ENCODE data around the gene COPS3. TPM values are rescaled to one million over a fixed set of nuclear protein-coding genes. Genes with fewer than 3 reads are reported as not detected.

Gene COPS3
- total RNA-seq, 1 donor from 2014 or later = 20.3 TPM

DNA sequence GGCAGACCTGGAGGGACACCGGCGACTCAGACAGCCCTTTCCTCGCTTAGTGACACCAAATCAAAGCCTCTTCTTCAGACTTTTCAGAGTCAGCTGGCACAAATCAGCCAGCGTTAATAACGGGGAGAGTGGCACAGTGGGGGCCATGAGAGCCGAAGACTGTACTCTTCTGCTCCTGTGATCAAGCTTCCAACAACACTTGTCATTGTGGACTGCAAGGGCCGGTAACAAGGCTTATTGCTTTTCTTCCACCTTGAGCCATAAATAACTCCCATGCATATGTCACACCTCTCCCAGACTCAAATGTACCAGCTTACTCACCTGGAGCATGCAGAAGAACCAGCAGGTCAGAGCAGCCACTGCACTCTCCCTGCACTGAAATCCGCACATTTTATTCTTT lies 56.9 kb downstream of the COPS3 start:
- ATAC-seq = no peak
- no peak for DNase-seq (ENCODE audit: low spot score)

DNA sequence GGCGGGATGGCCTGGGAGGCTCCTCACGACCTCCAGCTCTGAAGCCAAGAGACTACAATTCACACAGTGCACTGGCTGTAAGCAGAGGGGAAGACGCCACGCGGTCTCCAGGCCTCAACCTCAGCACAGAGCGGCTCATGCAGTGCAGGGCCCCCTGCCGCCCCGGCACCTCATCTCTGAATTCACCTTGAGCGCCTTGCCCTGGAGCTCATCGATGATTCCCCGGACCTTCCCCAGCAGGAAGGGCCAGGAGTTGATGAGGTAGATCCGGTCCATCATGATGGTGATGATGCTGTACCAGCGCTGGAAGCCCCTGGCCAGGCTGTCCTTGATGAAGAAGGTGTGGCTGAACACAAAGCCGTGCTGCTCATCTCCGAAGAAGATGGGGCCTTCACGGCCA lies 57.3 kb downstream of the COPS3 start:
- no peak for DNase-seq (ENCODE audit: low spot score)
- no peak for ATAC-seq

DNA sequence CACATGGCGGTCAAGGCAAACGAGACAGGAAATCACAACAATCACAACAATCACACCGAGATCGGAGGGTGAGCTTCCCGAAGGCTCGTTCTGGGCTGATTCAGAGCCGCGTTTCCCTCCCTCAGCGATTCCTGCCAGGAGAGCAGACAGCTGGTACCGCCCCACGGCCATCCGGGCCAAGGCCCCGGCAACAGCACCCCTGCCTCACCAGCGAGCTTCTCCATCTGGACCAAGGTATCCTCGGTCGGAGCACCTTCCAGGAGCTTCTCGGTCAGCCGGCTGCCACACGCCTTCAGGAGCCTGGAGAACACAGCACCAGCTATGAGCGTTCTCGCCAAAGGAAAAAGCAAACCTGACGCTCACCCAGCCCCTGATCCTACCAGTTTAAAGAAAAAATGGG lies 59.7 kb downstream of the COPS3 start:
- ATAC-seq = no peak
- no peak for DNase-seq (ENCODE audit: low spot score)

DNA sequence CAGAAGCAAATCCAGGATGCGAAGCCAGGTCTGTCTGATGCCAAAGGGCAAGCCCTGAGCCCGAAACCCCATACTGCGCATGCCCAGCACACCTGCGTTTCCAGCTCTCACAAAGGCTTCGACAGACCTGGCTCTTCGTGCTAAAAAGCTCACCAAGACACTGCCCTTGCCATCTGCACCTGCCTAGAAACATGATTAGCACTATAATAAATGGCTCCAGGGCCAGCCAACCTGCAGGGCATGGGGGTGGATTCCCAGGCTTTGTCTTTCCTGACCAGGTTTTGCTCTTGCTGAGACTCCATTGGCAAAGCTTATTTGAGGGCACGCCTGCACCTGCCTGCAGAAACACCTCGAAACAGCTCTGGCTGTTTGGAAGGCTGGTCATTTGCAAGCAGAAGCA lies 60.5 kb downstream of the COPS3 start:
- no peak for ATAC-seq
- DNase-seq (ENCODE audit: low spot score) = no peak

DNA sequence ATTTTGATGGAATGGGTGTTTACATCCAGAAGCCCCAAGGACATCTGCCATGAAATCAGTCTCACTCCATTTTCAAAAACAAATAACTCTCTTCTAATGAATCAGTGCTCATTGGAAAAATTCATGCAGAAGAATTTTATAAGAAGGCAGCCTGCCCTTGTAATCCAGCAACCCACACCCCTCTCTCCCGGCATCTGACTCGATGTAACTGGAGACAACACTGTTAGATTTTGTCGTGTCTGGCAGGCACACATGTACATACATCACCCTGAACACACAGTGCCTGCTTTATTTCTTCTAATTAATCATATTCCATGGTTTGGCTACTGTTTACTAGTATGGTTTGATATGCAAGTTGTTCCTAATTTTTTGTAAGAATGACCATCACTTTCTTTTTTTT lies 63.1 kb downstream of the COPS3 start:
- no peak for ATAC-seq
- no peak for DNase-seq (ENCODE audit: low spot score)

DNA sequence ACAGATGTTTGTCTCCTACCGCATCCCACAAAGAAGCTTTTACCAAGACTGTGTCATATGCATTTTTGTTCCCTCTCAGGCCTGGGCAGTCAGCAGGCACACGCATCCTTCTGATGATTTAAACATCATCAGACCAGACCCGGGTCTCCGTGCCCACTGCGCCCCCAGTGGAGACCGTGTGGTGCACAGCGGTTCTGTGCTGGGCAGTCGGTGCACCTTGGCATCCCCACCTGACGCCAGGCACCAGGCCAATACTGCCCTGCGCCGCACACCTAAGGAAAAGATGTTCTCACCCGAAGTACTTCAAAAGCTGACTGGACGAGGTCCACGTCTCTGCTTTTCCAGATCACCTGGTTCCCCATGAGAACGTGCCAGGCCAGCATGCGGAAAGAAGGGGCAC lies 64.3 kb downstream of the COPS3 start:
- no peak for DNase-seq (ENCODE audit: low spot score)
- no peak for ATAC-seq

DNA sequence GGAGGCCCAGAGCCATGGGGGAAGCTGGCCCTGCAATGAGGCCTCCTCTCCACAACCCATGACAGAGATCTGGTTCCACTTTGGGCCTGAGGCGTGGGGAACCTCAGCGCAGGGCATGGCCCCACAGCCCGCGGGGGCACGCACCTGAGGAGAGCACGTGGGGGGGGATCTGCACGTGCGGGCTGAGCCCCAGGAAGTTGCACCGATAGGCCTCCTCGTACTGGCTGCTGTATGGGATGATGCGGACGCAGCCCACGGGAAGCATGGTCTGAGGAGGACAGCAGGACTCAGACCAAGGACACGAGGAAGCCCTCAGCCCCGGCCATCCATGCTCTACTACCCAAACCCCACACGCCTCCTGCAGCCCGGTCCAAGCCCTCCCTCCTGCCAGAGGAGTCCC lies 64.8 kb downstream of the COPS3 start:
- ATAC-seq = no peak

DNA sequence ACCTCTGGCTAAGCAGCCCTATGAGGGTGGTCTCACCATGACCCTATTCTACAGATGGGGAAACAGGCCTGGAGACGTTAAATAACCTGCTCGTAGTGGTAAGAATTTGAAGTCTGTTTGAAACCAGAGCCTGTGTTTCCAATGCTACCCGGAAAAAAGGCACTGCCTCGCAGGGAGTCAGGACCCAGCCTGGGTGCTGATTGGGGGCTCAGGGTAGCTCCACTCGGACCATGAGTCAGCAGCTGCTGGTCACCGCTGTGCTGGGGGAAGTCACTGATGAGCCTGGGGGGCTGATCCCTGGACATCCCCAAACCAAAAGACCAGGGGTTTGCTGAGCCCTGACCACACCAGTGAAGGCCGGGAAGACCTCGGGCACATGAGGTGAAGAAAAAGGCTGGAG lies 65.5 kb downstream of the COPS3 start:
- DNase-seq (ENCODE audit: low spot score) = no peak
- no peak for ATAC-seq

More for the DNA sequence above, 64.8 kb downstream of the COPS3 start:
- DNase-seq (ENCODE audit: low spot score) = no peak

DNA sequence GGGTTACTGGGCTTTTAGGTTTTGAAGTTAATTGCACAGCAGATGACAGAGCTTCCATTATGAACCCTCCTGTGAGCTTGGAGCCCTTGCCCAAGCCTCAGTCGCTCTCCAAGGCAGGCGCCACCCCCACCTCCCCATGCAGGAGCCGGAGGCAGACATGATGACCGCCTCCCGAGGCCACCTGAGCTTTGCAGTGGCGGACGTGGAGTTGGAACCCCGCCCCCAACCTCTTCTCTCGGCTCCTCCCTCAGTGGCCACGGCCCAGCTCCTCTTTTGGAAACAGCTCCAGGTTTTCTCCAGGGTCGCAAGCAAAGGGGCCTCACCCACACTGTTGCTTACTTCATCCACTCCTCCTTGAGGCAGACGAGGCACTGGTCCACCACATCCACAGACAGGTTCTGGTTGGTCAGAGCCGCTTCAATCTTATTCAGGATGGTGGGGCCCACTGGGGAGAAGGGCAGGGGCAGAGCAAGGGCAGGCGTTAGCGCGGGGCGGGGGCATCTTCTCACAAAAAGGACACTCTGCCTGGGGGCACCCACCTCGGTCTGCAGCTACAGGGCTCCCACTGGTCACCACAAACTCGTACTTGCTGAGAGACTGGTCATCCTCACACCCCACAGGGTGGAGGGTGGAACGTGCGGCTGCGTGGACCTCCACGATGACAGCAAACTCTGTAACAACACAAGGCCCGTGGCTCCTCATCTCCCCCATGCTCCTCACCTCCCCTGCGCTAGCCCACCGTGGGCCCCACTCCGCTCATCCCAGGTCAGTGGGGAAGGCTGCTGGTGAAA lies 66.2 kb downstream of the COPS3 start:
- peak; percentile 9 for ATAC-seq
- no peak for DNase-seq (ENCODE audit: low spot score)

DNA sequence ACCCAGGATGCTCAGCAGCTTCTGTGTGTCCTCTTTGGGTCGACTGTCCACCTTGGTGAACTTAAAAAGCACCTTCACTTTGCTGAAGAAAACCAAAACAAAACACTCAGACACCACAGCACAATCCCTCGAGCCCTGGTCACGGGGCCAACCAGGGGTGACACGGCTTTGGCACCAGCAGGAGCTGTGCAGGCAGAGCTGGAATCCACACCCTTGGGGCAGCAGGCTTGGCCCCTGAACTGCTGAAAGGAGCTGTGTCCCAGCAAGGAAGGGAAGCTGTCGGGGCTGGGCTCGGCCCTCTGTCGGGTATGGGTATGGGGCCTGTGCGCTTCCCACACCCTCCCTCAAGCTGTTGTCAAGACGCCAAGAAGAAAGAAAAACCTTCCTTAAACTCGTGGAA lies 67.3 kb downstream of the COPS3 start:
- ATAC-seq (no peak), DNase-seq (ENCODE audit: low spot score) (no peak)

DNA sequence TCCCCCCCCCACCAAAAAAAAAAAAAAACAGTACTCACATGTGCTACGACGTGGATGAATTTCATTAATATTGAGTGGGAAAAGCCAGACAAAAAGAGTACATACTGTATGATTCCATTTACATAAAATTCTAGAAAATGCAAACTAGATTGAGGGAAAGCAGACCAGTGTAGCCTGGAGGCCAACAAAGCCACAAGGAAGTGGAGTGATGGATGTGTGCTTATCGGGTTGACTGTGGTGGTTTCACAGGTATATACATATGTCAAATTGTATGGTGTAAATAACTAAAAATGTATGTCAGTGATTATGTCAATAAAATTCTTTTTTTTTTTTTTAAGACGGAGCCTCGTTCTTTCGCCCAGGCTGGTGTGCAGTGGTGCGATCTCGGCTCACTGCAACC lies 73.0 kb downstream of the COPS3 start:
- no peak for ATAC-seq
- no peak for DNase-seq (ENCODE audit: low spot score)

DNA sequence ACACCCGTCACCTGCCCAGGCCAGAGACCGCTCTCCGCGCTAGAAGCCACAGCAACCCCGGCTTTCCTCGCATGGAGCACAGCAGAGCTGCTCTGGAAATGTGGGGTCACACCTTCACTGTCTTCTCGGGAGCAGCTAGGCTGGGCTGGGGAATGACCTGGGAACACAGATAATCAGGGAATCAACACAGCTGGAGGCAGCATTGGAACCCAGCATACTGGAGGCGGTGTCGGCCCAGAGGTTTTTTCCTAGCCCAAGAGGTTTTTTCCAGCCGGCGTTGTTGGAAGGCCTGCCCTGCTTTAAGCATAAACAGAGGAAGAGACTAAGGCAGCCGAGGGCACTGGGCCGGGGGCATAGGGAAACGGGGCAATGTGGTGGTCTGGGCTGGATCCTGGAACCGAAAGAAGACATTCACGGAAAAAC lies 74.1 kb downstream of the COPS3 start:
- DNase-seq (ENCODE audit: low spot score) (no peak), ATAC-seq (no peak)

DNA sequence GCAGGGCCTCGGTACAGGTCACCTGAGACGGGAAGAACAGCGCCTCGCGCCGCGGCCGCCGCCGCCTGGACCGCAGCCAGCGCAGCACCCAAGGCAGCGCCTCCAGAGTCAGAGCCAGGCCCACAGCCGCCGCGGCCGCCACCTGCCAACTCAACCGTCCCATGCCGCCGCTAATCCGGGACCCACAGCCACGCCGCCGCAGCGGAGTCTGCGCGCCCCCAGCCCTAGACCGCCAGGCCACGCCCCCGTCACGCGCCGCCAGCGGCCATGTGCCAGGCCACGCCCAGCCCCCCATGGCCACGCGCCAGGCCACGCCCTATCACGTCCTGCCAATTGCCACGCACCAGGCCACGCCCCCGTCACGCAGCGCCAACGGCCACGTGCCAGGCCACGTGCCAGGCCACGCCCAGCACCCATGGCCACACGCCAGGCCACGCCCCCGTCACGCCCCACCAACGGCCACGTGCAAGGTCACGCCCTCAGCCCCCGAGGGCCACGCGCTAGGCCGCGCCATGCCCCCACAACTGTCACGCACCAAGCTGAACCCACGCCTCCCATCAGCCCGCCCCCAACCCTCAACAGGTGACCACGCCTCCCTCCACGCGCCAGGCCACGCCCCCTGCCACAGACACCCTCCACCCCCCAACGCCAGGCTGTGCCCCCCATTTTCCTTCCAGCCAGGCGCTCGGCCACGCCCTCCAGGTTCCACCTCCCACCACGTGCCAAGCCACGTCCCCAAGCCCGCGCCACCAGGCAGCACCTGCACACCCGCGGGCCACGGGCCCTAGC lies 74.7 kb downstream of the COPS3 start, which contains the start of gene PLD6:
PLD6 (minus strand) TSS at position 210 of the 789 bp plus-strand sequence; CDS start at position 163, 47 bp downstream.
- peak; percentile 74 for ATAC-seq
- DNase-seq (ENCODE audit: low spot score) = peak; percentile 95

DNA sequence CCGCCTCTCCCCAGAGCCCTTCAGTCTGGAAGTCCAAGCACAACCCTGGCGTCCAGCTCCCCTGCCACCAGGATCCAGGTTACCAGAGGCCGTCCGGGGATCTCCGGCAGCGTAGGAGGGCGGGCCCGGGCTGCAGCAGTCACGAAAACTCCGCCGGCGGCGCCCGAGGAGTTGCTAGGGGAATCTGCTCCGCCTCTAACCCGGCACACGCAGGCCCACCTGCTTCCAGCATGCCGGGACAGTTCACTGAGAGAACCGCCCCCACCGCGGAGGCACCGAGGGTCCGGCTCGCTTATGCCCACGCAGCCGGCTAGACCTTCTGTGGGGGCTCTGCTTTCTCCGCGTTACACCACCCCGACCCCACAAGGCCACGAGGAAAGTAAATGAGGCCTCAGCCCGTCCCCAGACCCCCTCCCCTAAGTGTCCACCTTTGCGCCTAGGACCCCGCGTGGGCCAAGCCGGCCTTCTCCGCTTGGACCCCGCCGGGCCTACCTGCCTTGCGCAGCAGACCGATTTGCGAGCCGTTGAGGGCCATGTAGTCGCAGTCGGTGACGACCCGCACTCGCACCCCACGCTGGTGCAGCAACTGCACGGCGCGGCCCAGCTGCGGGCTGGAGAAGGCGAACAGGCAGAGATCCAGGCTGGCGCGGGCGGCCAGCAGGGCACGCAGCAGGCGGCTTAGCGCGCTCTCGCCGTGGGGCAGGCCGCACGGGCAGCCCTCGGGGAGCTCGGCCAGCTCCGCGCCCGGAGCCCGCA lies 75.5 kb downstream of the COPS3 start:
- peak; percentile 80 for DNase-seq (ENCODE audit: low spot score)
- ATAC-seq = peak; percentile 54

DNA sequence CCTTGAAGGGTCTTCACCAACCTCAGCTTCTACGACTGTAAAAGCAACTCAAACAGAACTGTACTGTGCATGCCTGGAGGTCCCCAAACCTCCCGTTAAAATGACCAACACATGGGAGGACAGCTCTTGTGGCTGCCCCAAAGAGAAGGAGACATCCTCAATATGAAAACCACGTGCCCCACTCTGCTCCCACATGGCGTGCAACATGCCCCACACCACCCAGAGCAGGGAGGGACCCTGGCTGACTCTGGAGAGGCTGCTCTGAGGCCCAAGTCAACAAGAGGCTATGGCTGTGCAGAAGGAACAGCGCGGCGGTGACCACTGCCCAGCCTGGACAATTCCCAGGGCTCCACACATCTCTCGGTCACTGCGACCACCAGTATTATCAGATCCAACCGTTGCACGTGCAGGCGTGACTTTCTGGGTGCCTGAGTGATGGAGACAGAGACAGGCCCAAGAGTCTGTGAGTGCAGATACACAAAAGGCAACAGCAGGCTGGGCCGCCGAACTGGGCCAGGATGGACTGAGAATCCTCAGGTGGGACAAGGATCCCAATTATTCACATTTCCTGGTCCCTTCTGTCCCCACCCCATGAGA lies 76.3 kb downstream of the COPS3 start:
- no peak for ATAC-seq

DNA sequence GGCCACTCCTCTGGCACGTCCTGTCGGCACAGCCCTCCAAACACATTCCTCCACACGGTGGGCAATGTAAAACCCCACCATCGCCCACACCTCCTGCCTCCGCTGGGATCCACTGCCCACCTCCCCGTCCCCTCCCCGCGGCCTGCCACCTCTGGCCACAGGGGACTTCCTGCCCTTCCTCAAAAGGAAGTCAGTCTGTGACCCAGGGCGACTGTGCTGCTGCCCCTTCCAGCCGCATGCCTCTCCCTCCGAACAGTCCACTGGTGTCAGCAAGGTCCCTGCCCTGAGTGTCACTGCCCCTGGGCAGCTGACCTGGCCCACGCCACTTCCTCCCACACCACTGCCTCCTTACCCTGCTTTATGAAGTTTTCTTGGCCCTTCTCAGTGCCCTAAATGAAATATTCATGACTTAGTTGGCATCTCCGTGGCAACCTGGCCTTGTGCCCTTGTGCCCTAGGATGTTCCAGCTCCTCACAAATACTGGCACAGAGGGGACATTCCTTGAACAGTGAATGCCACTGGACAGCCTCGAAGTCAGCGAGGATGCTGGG lies 76.9 kb downstream of the COPS3 start:
- DNase-seq (ENCODE audit: low spot score) (no peak), ATAC-seq (no peak)

More for the DNA sequence above, 76.3 kb downstream of the COPS3 start:
- DNase-seq (ENCODE audit: low spot score) = no peak

DNA sequence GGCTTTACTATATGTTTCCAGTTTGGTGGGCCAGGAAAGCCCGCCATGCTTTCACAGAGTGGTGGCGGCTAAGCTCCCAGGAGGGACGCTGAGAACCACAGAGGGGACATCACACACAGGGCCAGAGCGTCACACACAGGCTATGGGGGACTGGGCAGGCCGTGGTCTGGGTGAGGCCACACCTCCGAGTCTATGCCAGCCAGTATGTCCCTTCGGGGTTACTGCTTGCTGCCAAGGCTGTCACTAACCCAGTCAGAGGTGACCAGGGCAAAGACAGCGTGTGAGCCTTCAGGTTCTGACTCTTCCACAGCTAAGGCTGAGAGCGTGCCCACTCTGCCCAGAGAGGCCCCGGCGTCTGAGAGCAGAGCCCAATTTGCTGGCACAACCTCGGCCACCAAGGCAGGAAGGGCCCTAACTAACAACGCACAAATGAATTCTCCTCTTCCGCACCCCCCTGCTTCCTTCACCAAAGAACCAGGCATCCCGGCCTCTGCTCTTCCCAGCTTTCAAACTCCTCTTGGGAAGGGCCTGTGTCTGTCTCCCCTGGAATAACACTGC lies 77.8 kb downstream of the COPS3 start:
- no peak for ATAC-seq
- DNase-seq (ENCODE audit: low spot score) = no peak

DNA sequence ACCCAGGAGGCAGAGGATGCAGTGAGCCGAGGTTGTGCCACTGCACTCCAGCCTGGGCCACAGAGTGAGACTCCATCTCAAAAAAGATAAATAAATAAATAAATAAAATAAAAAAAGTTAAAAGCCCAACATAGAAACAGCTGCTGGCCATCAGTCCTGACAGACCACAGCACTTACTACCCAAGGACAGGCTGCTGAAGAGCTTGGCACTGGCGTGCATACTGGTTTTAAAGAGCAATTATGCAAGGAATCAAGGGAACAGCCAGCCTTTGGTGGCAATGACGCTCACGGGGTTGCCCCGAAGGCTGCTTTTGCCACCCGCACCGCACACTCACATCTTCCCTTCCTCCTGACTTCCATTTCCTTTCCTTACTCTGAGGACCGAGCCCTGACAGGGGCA lies 79.1 kb downstream of the COPS3 start:
- no peak for ATAC-seq
- no peak for DNase-seq (ENCODE audit: low spot score)

DNA sequence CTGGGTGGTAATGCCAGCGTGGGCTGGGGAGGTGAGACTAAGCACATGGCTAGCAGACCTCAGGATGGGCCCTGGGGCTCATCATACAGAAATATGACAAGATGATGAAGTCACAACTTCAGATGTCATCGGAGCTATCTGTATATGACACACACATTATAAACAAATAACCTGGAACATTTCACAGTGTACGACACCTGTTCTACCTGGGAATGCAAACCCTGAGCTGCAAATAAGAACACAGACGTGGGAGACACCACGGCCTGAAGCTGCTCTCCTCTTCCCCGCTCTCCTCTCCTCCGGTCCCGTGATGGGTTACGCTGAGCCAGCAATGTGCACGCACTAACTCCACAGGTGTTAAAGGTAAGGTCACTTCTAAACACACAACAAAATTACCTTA lies 79.8 kb downstream of the COPS3 start:
- DNase-seq (ENCODE audit: low spot score) = no peak

DNA sequence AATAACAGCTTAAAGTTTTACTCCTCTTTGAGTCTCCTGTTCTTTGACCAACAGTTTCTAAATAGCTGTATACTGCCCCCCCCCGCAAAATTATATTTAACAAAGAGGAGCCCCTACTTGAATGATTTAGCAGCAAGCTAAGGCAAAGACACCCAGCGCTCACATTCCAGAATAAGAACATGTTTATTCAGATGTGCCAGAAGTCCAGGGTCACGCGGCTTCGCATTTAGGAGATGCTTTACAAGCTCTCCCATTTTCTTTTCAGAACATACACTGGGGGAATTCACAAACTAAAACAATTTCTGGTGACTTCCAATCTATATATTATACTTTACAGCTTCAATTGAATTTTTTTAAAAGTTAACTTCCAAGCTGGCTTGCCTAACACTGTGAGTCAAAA lies 80.2 kb downstream of the COPS3 start:
- DNase-seq (ENCODE audit: low spot score) (no peak), ATAC-seq (no peak)

More for the DNA sequence above, 79.8 kb downstream of the COPS3 start:
- ATAC-seq = no peak
